GM12878 (cell line): ENCODE results near the gene DENND2C. TPM values are rescaled to one million over a fixed set of nuclear protein-coding genes. Genes with fewer than 3 reads are reported as not detected.
A peak's percentile ranks its signal among the peaks of the same experiment; 100 is the strongest.

Experiments used
- ATAC-seq: fragments of 200-7000 bp; cut with Tn5 transposase; 3 replicates; pipeline ENCODE4 v1.9.1; 2020; ENCODE audit warnings: mild to moderate bottlenecking, moderate library complexity
- BruUV-seq: library from RNA; stranded (reverse); fragments of 400-500 nt; replicated peaks from 2 replicates; lab custom pipeline; 2021; lab: Mats Ljungman, UMichigan
- CTCF ChIA-PET: fragments of 300-600 bp; sonication (Branson Sonifier 250); formaldehyde crosslinking; extraction: SDS; loops from one replicate; lab custom pipeline; 2021; ENCODE audit warnings: inconsistent platforms; lab: Yijun Ruan, JAX
- POLR2A ChIA-PET: fragments of 350-600 bp; formaldehyde crosslinking; extraction: SDS; loops from one replicate; lab custom pipeline; 2021; ENCODE audit warnings: inconsistent platforms; lab: Charles Lee
- RAD21 ChIA-PET: fragments of 300-600 bp; sonication (Branson Sonifier 250); formaldehyde crosslinking; loops from one replicate; lab custom pipeline; 2023; ENCODE audit warnings: antibody characterized with exemption; ENCODE audit not compliant: unreplicated experiment; lab: Charles Lee
- SMC1A ChIA-PET: fragments of 300-600 bp; sonication (Branson Sonifier 250); formaldehyde crosslinking; loops from one replicate; lab custom pipeline; 2023; ENCODE audit not compliant: unreplicated experiment, uncharacterized antibody; lab: Charles Lee
- DNase-seq: peaks from one replicate; pipeline ENCODE4 v3.0.0-alpha.2; 2011; ENCODE audit warnings: low read depth, low spot score
- FAIRE-seq: peaks from 3 replicates; lab custom pipeline; 2011; peaks lifted over from hg19 to GRCh38; lab: Jason Lieb, UNC
- H2AFZ ChIP-seq: 2 replicates; pipeline ENCODE4 v1.6.0; 2011; ENCODE audit warnings: low read depth, low read length, control low read depth; ENCODE audit not compliant: control insufficient read depth
- H3K27ac ChIP-seq: 2 replicates; pipeline ENCODE4 v1.5.1; 2011; ENCODE audit warnings: control low read depth; ENCODE audit not compliant: control insufficient read depth, insufficient read depth
- H3K27me3 ChIP-seq, 2 experiments: replicated peaks in 1 of 2; 2 replicates each; pipeline versions ENCODE4 v1.6.0 to v1.6.1; 2011; ENCODE audit warnings: low read length in 1 of 2; ENCODE audit not compliant: control insufficient read depth in 2 of 2, insufficient read depth in 2 of 2
- H3K36me3 ChIP-seq, 2 experiments: 2 replicates each; pipeline ENCODE4 v1.5.1; 2011; ENCODE audit warnings: low read length in 1 of 2; ENCODE audit not compliant: control insufficient read depth in 2 of 2, insufficient read depth in 2 of 2
- H3K4me1 ChIP-seq: 2 replicates; pipeline ENCODE4 v1.6.1; 2011; ENCODE audit warnings: mild to moderate bottlenecking, low read length, moderate library complexity, mixed read lengths; ENCODE audit not compliant: control insufficient read depth, insufficient read depth
- H3K4me2 ChIP-seq: 2 replicates; pipeline ENCODE4 v1.6.0; 2011; ENCODE audit warnings: control low read depth; ENCODE audit not compliant: control insufficient read depth, insufficient read depth
- H3K4me3 ChIP-seq: fragments of 200-600 bp; sonication (generic); 2 replicates; pipeline ENCODE4 v1.5.1; 2016
- H3K79me2 ChIP-seq: 2 replicates; pipeline ENCODE4 v1.6.0; 2011; ENCODE audit warnings: low read length; ENCODE audit not compliant: control insufficient read depth, insufficient read depth
- H3K9ac ChIP-seq: 2 replicates; pipeline ENCODE4 v1.8.0; 2011; ENCODE audit warnings: low read length, control low read depth, mixed read lengths; ENCODE audit not compliant: control insufficient read depth, insufficient read depth
- H3K9me3 ChIP-seq: replicated peaks from 3 replicates; pipeline ENCODE4 v1.5.1; 2011; ENCODE audit warnings: mild to moderate bottlenecking, low read length; ENCODE audit not compliant: control insufficient read depth, insufficient read depth
- H4K20me1 ChIP-seq: 2 replicates; pipeline ENCODE4 v1.6.0; 2011; ENCODE audit not compliant: control insufficient read depth, insufficient read depth
- HCFC1 ChIP-seq: fragments of 150-350 bp; IDR thresholded peaks from 2 replicates; pipeline ENCODE4 v1.6.1; 2014; ENCODE audit warnings: low read length
- HDAC2 ChIP-seq: fragments of 200-600 bp; sonication (generic); IDR thresholded peaks from 2 replicates; pipeline ENCODE4 v1.6.1; 2017
- JUND ChIP-seq: IDR thresholded peaks from 2 replicates; pipeline ENCODE4 v1.6.1; 2012; ENCODE audit warnings: low read depth, mild to moderate bottlenecking, low read length, improper control_type of control experiment, moderate library complexity
- MTA2 ChIP-seq: fragments of 450-650 bp; IDR thresholded peaks from 2 replicates; pipeline ENCODE4 v1.6.1; 2016; ENCODE audit warnings: low read depth, mild to moderate bottlenecking, moderate library complexity
- NFXL1 ChIP-seq: fragments of 450-650 bp; IDR thresholded peaks from 2 replicates; pipeline ENCODE4 v1.6.1; 2017; ENCODE audit warnings: antibody characterized with exemption, mild to moderate bottlenecking, borderline replicate concordance
- PKNOX1 ChIP-seq: fragments of 450-650 bp; IDR thresholded peaks from 2 replicates; pipeline ENCODE4 v1.6.1; 2016; ENCODE audit warnings: mild to moderate bottlenecking
- POLR2A ChIP-seq: IDR thresholded peaks from 2 replicates; pipeline ENCODE4 v1.6.1; 2011; ENCODE audit warnings: low read depth, mild to moderate bottlenecking, low read length
- RAD21 ChIP-seq: IDR thresholded peaks from 2 replicates; pipeline ENCODE4 v1.6.1; 2011; ENCODE audit warnings: mild to moderate bottlenecking, low read depth, low read length, moderate library complexity; ENCODE audit not compliant: insufficient read depth
- RAD51 ChIP-seq: fragments of 450-650 bp; IDR thresholded peaks from 2 replicates; pipeline ENCODE4 v1.6.1; 2016; ENCODE audit warnings: moderate library complexity, mild to moderate bottlenecking, inconsistent platforms
- SIX5 ChIP-seq: IDR thresholded peaks from 2 replicates; pipeline ENCODE4 v1.6.1; 2011; ENCODE audit warnings: mild to moderate bottlenecking, low read depth, low read length, moderate library complexity; ENCODE audit not compliant: severe bottlenecking
- SKIL ChIP-seq: fragments of 450-650 bp; IDR thresholded peaks from 2 replicates; pipeline ENCODE4 v1.6.1; 2017; ENCODE audit warnings: mild to moderate bottlenecking, low read depth, inconsistent platforms; ENCODE audit not compliant: poor library complexity, severe bottlenecking
- WGBS: methylation state at CpG from one replicate; pipeline ENCODE4 v1.1.6; 2016; ENCODE audit warnings: low lambda C conversion rate; ENCODE audit not compliant: insufficient replicate concordance, insufficient coverage; ENCODE audit errors: missing lambda C conversion rate; 5-methylcytosine and 5-hydroxymethylcytosine counted together
- in situ Hi-C: fragments of 300-500 bp; cut with MboI; formaldehyde crosslinking; loops from 9 replicates; pipeline ENCODE4 v1.14.3; 2018; ENCODE audit warnings: mixed read lengths
- intact Hi-C: fragments of 100-400 bp; cut with micrococcal nuclease; formaldehyde crosslinking; loops from one replicate; pipeline ENCODE4 v1.14.2; 2022; ENCODE audit not compliant: unreplicated experiment
- polyA plus RNA-seq, 11 experiments: library from polyadenylated mRNA; depleted of rRNA in 4 of 11; unstranded in 6 of 11; stranded (reverse) in 5 of 11; fragments of >200 nt; fragmentation: Nextera tagmentation in 4 of 11; fragmentation: Illumina TruSeq in 1 of 11; extraction: Ambion mirVana in 4 of 11; extraction: Trizol in 1 of 11; gene quantifications; 1 replicate in 1 of 11; 2 replicates in 10 of 11; pipeline versions ENCODE4 v1.2.1 to v1.2.3, GENCODE V29; 2011 to 2016; ENCODE audit warnings: inconsistent platforms in 2 of 11, missing spikeins in 2 of 11, low read depth in 1 of 11
- total RNA-seq, 4 experiments: library from RNA; depleted of rRNA in 3 of 4; stranded (reverse); fragments of >200 nt in 3 of 4; fragmentation: Illumina TruSeq in 1 of 4; extraction: Trizol in 1 of 4; gene quantifications; 2 replicates each; pipeline versions ENCODE4 v1.2.1 to v1.2.3, GENCODE V29; 2013 to 2021
- TF ChIP-seq, protein P1 (sequence below): IDR thresholded peaks from 2 replicates; pipeline ENCODE4 v1.6.1; 2011; ENCODE audit warnings: borderline replicate concordance, low read depth, mild to moderate bottlenecking, moderate library complexity, low read length; ENCODE audit not compliant: insufficient read depth, poor library complexity, severe bottlenecking

Gene DENND2C
- total and polyA plus RNA-seq, 10 of the 15 experiments (the other 5 are each of a cell fraction or from before 2014, with no cell fraction given): 0.01 to 0.10 (median 0.06) TPM; not detected in 3

- no peak for TF ChIP-seq SKIL
- no peak for TF ChIP-seq HCFC1
- TF ChIP-seq, protein P1, sequence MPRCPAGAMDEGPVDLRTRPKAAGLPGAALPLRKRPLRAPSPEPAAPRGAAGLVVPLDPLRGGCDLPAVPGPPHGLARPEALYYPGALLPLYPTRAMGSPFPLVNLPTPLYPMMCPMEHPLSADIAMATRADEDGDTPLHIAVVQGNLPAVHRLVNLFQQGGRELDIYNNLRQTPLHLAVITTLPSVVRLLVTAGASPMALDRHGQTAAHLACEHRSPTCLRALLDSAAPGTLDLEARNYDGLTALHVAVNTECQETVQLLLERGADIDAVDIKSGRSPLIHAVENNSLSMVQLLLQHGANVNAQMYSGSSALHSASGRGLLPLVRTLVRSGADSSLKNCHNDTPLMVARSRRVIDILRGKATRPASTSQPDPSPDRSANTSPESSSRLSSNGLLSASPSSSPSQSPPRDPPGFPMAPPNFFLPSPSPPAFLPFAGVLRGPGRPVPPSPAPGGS: no peak
- TF ChIP-seq POLR2A: no peak
- no peak for TF ChIP-seq SIX5
- no peak for TF ChIP-seq RAD51
Measured at GRCh38 chr1:114610546-114611245, 59.2 kb downstream of the DENND2C start (continued).

DNA sequence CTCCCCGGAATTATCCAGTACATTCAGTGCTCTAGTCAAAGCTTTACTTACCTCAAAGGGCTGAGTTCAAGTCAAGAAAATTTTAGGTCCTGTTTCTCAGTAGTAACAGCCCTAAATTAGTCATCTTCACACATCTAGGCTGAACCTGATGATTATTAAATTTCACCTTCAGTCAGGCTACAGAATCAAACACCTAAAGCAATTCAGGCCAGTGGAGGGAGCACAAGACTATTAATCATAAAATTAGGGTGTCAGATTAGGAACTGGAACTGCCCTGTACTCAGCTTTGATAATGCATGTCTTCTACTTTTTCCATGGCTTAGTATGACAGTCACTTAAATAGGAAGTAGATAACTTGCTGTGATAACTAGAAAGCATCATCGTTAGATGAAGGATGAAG, 60.0 kb downstream of the DENND2C start:
- intact Hi-C loops (no loop called here), in situ Hi-C loops (no loop called here)
- POLR2A ChIA-PET: no interaction called here
- Histone ChIP-seq H4K20me1 (no peaks in the 10 kb centered on the region), H3K36me3 (no peaks in the 10 kb centered on the region), H3K27me3 (no peaks in the 10 kb centered on the region), H3K9ac (no peak overlapping the region), H2AFZ (no peak overlapping the region), H3K4me1 (no peaks in the 10 kb centered on the region), H3K27ac (no peak overlapping the region), H3K9me3 (no peaks in the 10 kb centered on the region), H3K79me2 (no peaks in the 10 kb centered on the region), H3K4me3 (no peak overlapping the region), H3K4me2 (no peak overlapping the region)
- BruUV-seq: no TSS peak
- 31% methylated on average over 2 of the region's 2 CpGs for WGBS
- TF ChIP-seq RAD21: 0 out of 2 replicates have a peak, but pooled peaks have one; percentile 14
- peak; percentile 17; the same call in 1 of the 2 replicates for TF ChIP-seq PKNOX1
- no peak for TF ChIP-seq JUND
- no peak for TF ChIP-seq HDAC2
- TF ChIP-seq NFXL1: no peak
- TF ChIP-seq, protein P1: no peak
- TF ChIP-seq MTA2: no peak
- FAIRE-seq (no peak), ATAC-seq (no peak), DNase-seq (no peak)
- RAD21 ChIA-PET: no interaction called here
- SMC1A ChIA-PET: interaction anchor here (0.6 kb wide), 1 partner anchor 230 kb away, joined by 4 read pairs; no protein-coding TSS in a partner anchor
- CTCF ChIA-PET: no interaction called here
